HepG2 (cell line): Measurements from ENCODE around the gene ETV6. TPM values are rescaled to one million over a fixed set of nuclear protein-coding genes. Genes with fewer than 3 reads are reported as not detected.
A peak's percentile ranks its signal among the peaks of the same experiment; 100 is the strongest.

Experiments
- BCL6 ChIP-seq: IDR thresholded peaks from 2 replicates; pipeline ENCODE4 v1.6.1; 2016; ENCODE audit warnings: missing genetic modification reagents, missing compliant biosample characterization
- CREM ChIP-seq, 2 experiments: sonication (generic) in 1 of 2; formaldehyde crosslinking in 1 of 2; IDR thresholded peaks; 2 replicates each; pipeline versions ENCODE4 v1.4.0 to v1.6.1; 2016 to 2020; ENCODE audit warnings: antibody characterized with exemption in 1 of 2, mild to moderate bottlenecking in 1 of 2, missing genetic modification reagents in 1 of 2
- DPF2 ChIP-seq: sonication (generic); formaldehyde crosslinking; IDR thresholded peaks from 2 replicates; pipeline ENCODE4 v1.4.0; 2020; ENCODE audit warnings: mild to moderate bottlenecking, low read depth, missing genetic modification reagents, borderline replicate concordance
- ETV5 ChIP-seq: IDR thresholded peaks from 2 replicates; pipeline ENCODE4 v1.6.1; 2018; ENCODE audit warnings: missing biosample characterization, missing genetic modification reagents, inconsistent platforms, borderline replicate concordance
- FOXJ3 ChIP-seq: sonication (generic); formaldehyde crosslinking; IDR thresholded peaks from 2 replicates; pipeline ENCODE4 v1.4.0; 2020; ENCODE audit warnings: missing genetic modification reagents, mild to moderate bottlenecking, borderline replicate concordance
- HNF4A ChIP-seq: sonication (generic); formaldehyde crosslinking; IDR thresholded peaks from 2 replicates; pipeline ENCODE4 v1.4.0; 2020; ENCODE audit warnings: missing genetic modification reagents
- MED13 ChIP-seq: sonication (generic); formaldehyde crosslinking; IDR thresholded peaks from 2 replicates; pipeline ENCODE4 v1.5.0; 2020; ENCODE audit warnings: missing genetic modification reagents
- NCOA2 ChIP-seq: sonication (generic); formaldehyde crosslinking; IDR thresholded peaks from 2 replicates; pipeline ENCODE4 v1.8.0; 2022; ENCODE audit warnings: inconsistent platforms
- NFIC ChIP-seq: IDR thresholded peaks from 2 replicates; pipeline ENCODE4 v1.6.1; 2012; ENCODE audit warnings: mild to moderate bottlenecking, low read length, inconsistent platforms
- PPARG ChIP-seq: conservative IDR thresholded peaks from 2 replicates; pipeline ENCODE4 v1.6.1; 2016; ENCODE audit warnings: missing biosample characterization, missing genetic modification reagents
- RCOR2 ChIP-seq: IDR thresholded peaks from 2 replicates; pipeline ENCODE4 v1.6.1; 2016; ENCODE audit warnings: missing biosample characterization, missing genetic modification reagents
- SAP130 ChIP-seq: IDR thresholded peaks from 2 replicates; pipeline ENCODE4 v1.6.1; 2016; ENCODE audit warnings: low read depth
- TAF15 ChIP-seq: fragments of 200-400 bp; formaldehyde crosslinking; IDR thresholded peaks from one replicate; pipeline ENCODE4 v1.6.1; 2018; ENCODE audit warnings: mild to moderate bottlenecking, low read depth, low read length; ENCODE audit not compliant: poor library complexity, severe bottlenecking
- ZFP36 ChIP-seq: fragments of 150-350 bp; IDR thresholded peaks from 2 replicates; pipeline ENCODE4 v1.6.1; 2018; ENCODE audit warnings: borderline replicate concordance, low read length, low read depth; ENCODE audit not compliant: partially characterized antibody
- ZNF335 ChIP-seq: sonication (generic); formaldehyde crosslinking; IDR thresholded peaks from 2 replicates; pipeline ENCODE4 v1.4.0; 2020; ENCODE audit warnings: missing genetic modification reagents
- ZNF777 ChIP-seq: sonication (generic); formaldehyde crosslinking; IDR thresholded peaks from 2 replicates; pipeline ENCODE4 v1.4.0; 2020; ENCODE audit warnings: missing genetic modification reagents
- polyA plus RNA-seq, 8 experiments: library from polyadenylated mRNA; depleted of rRNA in 3 of 8; stranded (reverse) in 7 of 8; unstranded in 1 of 8; fragments of >200 nt; fragmentation: Illumina TruSeq in 4 of 8; extraction: Trizol in 4 of 8; gene quantifications; 2 replicates each; pipeline versions ENCODE4 v1.2.1 to v1.2.3, GENCODE V29; 2011 to 2016; ENCODE audit warnings: low read depth in 4 of 8, missing spikeins in 1 of 8, mixed read lengths in 1 of 8; ENCODE audit not compliant: insufficient read depth in 1 of 8
- total RNA-seq, 5 experiments: library from RNA; depleted of rRNA; stranded (reverse); fragments of >200 nt; fragmentation: Illumina TruSeq; extraction: Trizol; gene quantifications; 2 replicates each; pipeline ENCODE4 v1.2.3, GENCODE V29; 2016; ENCODE audit warnings: low read depth in 1 of 5
- TF ChIP-seq, protein P1 (sequence below): sonication (generic); formaldehyde crosslinking; IDR thresholded peaks from 2 replicates; pipeline ENCODE4 v1.4.0; 2020; ENCODE audit warnings: missing genetic modification reagents, borderline replicate concordance
- TF ChIP-seq, protein P2 (sequence below): sonication (generic); formaldehyde crosslinking; IDR thresholded peaks from 2 replicates; pipeline ENCODE4 v1.4.0; 2020; ENCODE audit warnings: missing genetic modification reagents, mild to moderate bottlenecking, borderline replicate concordance
- TF ChIP-seq, protein P3 (sequence below): sonication (generic); formaldehyde crosslinking; IDR thresholded peaks from 2 replicates; pipeline ENCODE4 v1.4.0; 2020; ENCODE audit warnings: missing genetic modification reagents
- TF ChIP-seq, protein P4 (sequence below), 2 experiments: sonication (generic) in 1 of 2; formaldehyde crosslinking in 1 of 2; IDR thresholded peaks; 2 replicates each; pipeline versions ENCODE4 v1.5.1 to v1.6.1; 2011 to 2020; ENCODE audit warnings: borderline replicate concordance in 1 of 2, low read depth in 1 of 2, low read length in 1 of 2, mild to moderate bottlenecking in 1 of 2, missing genetic modification reagents in 1 of 2, moderate library complexity in 1 of 2

ETV6 gene
- total and polyA plus RNA-seq, 2 of the 13 experiments (the other 11 are each of a cell fraction or from before 2014, with no cell fraction given) = 2.2 to 3.0 TPM

DNA sequence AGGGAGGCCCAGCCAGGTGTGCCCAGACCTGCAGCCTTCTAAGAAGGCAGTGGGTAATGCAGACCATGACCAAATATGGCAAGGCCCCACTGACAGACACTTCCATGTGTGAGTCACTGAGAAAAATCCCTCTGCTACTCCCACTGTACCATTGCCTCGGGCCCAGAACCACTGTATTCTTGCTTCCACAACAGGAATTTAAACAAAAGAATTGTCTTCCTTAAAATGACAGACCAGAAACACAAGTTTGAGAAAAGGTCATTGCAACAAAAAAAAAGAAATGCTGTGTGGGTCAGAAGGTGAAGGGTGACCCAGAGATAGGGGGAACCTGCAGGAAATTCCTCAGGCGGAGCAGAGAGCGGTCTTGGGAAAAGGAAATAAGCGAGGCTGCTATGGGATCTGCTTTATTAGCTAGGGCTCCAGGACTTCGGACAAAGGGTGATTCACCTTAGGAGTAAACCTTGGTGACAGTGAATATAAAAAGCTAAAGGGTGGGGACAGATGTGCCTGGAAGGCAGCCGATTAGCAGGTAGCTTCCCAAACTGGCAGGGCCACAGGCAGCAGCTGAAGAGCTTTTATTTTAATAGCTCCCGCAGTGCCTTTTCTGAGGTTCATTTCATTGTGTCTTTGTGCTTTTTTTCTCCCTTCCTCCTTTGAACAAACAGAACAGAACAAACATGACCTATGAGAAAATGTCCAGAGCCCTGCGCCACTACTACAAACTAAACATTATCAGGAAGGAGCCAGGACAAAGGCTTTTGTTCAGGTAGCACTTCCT, 236.0 kb downstream of the ETV6 start (continued):
- TF ChIP-seq, protein P1, sequence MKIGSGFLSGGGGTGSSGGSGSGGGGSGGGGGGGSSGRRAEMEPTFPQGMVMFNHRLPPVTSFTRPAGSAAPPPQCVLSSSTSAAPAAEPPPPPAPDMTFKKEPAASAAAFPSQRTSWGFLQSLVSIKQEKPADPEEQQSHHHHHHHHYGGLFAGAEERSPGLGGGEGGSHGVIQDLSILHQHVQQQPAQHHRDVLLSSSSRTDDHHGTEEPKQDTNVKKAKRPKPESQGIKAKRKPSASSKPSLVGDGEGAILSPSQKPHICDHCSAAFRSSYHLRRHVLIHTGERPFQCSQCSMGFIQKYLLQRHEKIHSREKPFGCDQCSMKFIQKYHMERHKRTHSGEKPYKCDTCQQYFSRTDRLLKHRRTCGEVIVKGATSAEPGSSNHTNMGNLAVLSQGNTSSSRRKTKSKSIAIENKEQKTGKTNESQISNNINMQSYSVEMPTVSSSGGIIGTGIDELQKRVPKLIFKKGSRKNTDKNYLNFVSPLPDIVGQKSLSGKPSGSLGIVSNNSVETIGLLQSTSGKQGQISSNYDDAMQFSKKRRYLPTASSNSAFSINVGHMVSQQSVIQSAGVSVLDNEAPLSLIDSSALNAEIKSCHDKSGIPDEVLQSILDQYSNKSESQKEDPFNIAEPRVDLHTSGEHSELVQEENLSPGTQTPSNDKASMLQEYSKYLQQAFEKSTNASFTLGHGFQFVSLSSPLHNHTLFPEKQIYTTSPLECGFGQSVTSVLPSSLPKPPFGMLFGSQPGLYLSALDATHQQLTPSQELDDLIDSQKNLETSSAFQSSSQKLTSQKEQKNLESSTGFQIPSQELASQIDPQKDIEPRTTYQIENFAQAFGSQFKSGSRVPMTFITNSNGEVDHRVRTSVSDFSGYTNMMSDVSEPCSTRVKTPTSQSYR (CRISPR knock-in tag) = peak; percentile 75; the same call in 1 of the 2 replicates
- TF ChIP-seq FOXJ3 (CRISPR knock-in tag) (peak; percentile 32; the same call in 1 of the 2 replicates), TAF15 (no peak), ETV5 (CRISPR knock-in tag) (peak; percentile 72; the same call in 1 of the 2 replicates), NCOA2 (peak; percentile 32; the same call in 1 of the 2 replicates), MED13 (CRISPR knock-in tag) (no peak), PPARG (CRISPR knock-in tag) (0 out of 2 replicates have a peak, but pooled peaks have one; percentile 20), HNF4A (CRISPR knock-in tag) (peak; percentile 61), DPF2 (peak; percentile 38; the same call in 1 of the 2 replicates), CREM (IDR thresholded peaks at IDR 0.05) (peak; percentile 51; the same call in 1 of the 2 replicates), CREM (CRISPR knock-in tag; IDR thresholded peaks at IDR 0.05) (no peak), NFIC (peak; percentile 64), ZNF335 (CRISPR knock-in tag) (peak; percentile 54; the same call in 1 of the 2 replicates), ZNF777 (no peak), SAP130 (peak; percentile 40; the same call in 1 of the 2 replicates), BCL6 (CRISPR knock-in tag) (peak; percentile 65), ZFP36 (peak; percentile 15), RCOR2 (CRISPR knock-in tag) (peak; percentile 60; the same call in 1 of the 2 replicates)
- TF ChIP-seq, protein P2, sequence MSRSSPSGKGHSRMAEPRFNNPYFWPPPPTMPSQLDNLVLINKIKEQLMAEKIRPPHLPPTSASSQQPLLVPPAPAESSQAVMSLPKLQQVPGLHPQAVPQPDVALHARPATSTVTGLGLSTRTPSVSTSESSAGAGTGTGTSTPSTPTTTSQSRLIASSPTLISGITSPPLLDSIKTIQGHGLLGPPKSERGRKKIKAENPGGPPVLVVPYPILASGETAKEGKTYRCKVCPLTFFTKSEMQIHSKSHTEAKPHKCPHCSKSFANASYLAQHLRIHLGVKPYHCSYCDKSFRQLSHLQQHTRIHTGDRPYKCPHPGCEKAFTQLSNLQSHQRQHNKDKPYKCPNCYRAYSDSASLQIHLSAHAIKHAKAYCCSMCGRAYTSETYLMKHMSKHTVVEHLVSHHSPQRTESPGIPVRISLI (CRISPR knock-in tag) = peak; percentile 84
- TF ChIP-seq, protein P3, sequence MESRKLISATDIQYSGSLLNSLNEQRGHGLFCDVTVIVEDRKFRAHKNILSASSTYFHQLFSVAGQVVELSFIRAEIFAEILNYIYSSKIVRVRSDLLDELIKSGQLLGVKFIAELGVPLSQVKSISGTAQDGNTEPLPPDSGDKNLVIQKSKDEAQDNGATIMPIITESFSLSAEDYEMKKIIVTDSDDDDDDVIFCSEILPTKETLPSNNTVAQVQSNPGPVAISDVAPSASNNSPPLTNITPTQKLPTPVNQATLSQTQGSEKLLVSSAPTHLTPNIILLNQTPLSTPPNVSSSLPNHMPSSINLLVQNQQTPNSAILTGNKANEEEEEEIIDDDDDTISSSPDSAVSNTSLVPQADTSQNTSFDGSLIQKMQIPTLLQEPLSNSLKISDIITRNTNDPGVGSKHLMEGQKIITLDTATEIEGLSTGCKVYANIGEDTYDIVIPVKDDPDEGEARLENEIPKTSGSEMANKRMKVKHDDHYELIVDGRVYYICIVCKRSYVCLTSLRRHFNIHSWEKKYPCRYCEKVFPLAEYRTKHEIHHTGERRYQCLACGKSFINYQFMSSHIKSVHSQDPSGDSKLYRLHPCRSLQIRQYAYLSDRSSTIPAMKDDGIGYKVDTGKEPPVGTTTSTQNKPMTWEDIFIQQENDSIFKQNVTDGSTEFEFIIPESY = no peak
- TF ChIP-seq, protein P4, sequence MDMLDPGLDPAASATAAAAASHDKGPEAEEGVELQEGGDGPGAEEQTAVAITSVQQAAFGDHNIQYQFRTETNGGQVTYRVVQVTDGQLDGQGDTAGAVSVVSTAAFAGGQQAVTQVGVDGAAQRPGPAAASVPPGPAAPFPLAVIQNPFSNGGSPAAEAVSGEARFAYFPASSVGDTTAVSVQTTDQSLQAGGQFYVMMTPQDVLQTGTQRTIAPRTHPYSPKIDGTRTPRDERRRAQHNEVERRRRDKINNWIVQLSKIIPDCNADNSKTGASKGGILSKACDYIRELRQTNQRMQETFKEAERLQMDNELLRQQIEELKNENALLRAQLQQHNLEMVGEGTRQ (IDR thresholded peaks at IDR 0.05; ENCODE audit: low read depth, low read length) = no peak
- TF ChIP-seq, protein P4 (CRISPR knock-in tag; IDR thresholded peaks at IDR 0.05; ENCODE audit: borderline replicate concordance) = peak; percentile 80; the same call in 1 of the 2 replicates
